ENCODE data around the gene DHCR7.

- TF ChIP-seq POLR2AphosphoS5 (IDR thresholded peaks at IDR 0.05) (no peak), POLR2A (IDR thresholded peaks at IDR 0.05) (no peak)
These were observed 34.7 kb upstream of the DHCR7 start for GRCh38 chr11:71482746-71483364.

Data from upper lobe of left lung (tissue), 4 donors.